HL-60/S4 treated with retinoic acid at 250 ng/mL for 4 days and 3 days (cell line): ENCODE measurements around the gene LRRC32.
"Not testable (repeated sequence)": the region's sequence is repeated elsewhere in the genome, so short reads cannot be mapped to it uniquely, and the experiment has no call there.

Source experiments
- in situ Hi-C: fragments of 300-500 bp; cut with MboI; formaldehyde crosslinking; loops from 2 replicates; pipeline ENCODE4 v1.7.0; 2022; ENCODE audit warnings: low sequenced_read_pairs

The LRRC32 gene

GRCh38 chr11:76630600-76631281 is 39.8 kb downstream of the LRRC32 start:
- in situ Hi-C loops = no loop called here

- in situ Hi-C loops = no loop called here
Measured at GRCh38 chr11:76629853-76630599, 40.5 kb downstream of the LRRC32 start.

GRCh38 chr11:76629116-76629852 is 41.3 kb downstream of the LRRC32 start:
- in situ Hi-C loops = no loop called here

- in situ Hi-C loops = no loop called here
Measured at GRCh38 chr11:76628408-76628947, 42.1 kb downstream of the LRRC32 start.

GRCh38 chr11:76627606-76628005 is 42.9 kb downstream of the LRRC32 start:
- in situ Hi-C loops = no loop called here

GRCh38 chr11:76626921-76627401 is 43.6 kb downstream of the LRRC32 start:
- in situ Hi-C loops = no loop called here

DNA sequence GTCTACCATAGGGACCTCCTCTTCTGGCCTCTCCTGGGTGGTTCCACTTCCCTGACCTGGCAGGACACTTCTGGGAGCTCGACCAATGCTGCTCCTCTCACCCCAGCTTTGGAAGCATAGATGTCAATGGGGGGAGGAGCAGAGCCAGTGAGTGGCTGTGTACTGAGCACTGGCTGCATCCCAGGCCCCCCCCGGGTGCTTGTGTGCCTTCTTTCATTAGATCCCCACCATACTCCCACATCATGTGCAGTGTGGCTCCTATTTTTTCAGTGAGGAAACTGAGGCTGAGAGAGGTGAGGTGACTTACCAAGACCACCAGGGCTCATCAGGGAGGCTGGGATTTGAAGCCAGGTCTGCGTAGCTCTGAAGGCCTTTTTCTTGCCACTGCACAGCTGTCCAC is 44.3 kb downstream of the LRRC32 start:
- in situ Hi-C loops = no loop called here

DNA sequence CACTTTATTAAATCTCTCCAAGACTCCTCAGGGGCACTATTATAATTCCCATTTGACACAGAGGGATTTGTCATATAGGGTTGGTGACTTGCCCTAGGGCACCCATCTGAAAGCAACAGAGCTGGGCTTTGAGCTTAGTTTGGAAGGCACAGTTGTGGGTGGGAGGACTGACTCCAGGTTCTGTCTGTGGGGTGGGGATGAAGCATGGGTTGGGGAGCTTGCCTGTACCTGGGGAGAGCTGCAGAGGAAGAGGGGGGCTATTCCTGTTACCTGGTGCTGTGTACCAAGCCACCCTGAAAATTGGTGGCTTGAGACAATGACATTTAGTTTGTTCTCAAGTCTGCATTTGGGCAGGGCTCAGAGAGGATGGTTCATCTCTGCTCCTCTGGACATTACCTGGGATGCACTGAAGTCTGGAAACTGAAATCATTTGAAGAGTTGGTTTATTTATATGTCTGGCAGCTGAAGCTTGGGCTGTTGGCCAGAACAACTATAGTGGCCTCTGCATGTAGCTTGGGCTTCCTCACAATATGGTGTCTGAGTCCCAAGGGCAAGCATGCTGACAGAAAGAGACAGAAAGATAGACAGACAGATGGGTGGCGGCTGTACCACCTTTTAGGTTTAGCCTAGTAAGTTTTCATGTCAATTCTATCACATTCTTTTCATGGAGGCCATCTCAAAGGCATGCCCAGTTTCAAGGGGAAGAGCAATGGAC is 44.9 kb downstream of the LRRC32 start:
- in situ Hi-C loops = no loop called here

DNA sequence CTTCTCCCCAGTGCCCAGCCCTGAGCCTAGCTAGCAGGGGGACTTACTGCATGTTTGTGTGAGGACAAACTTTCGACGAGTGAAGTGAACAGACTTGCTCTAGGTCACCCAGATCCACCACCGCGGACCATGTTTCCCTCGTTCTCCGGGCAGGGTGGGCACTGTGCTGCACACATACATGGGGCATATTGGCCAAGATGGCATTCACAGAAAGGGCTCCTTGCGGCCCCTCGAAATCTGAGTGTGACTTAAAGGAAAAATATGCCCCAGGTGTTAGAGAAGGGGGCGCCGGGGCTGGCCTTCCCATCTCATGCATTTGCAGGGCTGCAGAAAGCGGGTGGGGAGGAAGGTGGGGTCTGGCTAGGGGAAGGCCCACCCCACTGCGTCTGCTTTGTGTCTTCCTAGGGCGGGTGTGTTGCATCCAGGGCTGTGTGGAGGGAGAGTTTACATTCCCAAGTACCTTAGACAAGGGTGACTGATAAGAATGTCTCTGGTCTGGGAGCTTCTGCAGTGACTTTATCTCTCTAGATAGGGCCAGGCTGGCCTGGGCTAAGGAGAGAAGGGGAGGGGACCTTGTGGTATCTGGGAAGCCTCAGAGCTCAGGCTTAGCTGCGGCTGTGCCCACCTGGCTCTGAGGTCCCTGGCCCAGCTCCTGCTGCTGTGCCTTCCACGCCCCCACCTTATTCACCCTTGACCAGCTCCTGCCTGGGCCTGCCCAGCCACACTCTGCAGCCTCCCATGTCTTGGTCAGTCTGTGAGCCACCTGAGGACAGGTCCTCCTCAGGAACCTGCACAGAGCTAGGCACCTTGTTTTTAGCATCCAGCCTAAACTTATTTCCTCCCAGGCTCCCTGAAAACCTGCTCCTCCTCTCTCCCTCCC is 45.8 kb downstream of the LRRC32 start:
- in situ Hi-C loops = no loop called here

DNA sequence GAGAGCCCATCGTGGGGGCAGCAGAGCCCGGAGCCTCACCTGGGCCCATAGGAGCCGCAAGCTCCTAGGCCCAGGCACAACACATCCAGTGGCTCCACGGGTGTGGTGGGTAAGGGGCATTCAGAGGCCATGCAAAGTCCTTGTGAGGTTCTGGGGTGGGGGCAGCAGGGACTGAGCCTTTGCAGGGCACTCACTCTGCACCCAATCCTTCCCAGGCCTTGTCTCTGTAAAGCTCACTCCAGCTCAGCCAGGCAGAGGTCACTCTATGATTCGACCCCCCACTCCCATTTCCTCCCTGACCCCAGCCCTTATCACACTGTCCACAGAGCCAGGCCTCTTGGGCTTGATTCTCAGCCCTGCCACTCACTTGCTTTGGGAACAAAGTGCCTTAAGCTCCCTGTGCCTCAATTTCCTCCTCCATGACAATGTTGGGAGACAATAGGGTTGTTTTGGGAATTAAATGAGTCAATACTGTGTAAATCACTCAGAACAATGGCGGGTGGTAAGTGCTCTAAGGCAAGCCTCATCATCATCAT is 46.6 kb downstream of the LRRC32 start:
- in situ Hi-C loops = no loop called here

GRCh38 chr11:76623171-76623883 is 47.2 kb downstream of the LRRC32 start:
- in situ Hi-C loops = no loop called here

- in situ Hi-C loops = no loop called here
Measured at GRCh38 chr11:76622493-76623094, 48.0 kb downstream of the LRRC32 start.

DNA sequence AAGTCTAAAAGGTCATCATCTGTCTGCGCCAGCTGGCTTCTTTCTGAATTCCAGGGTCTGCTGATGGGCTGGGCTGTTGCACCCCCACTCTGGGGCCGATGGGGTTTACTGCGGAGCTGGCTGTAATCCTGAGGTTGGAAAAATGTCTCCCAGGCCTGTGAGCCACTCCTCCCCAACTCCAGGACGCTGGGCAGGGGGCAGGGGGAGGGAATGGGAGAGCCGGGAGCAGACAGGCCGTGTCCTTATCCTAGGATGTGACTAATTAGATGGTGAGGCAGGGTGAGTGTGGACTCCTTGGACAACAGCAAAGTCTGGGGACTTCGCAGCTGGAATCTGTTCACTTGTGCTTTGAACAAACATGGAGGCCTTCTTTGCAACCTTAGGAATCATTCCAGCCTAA is 48.7 kb downstream of the LRRC32 start:
- in situ Hi-C loops = no loop called here

GRCh38 chr11:76621466-76621865 is 49.1 kb downstream of the LRRC32 start:
- in situ Hi-C loops = no loop called here

DNA sequence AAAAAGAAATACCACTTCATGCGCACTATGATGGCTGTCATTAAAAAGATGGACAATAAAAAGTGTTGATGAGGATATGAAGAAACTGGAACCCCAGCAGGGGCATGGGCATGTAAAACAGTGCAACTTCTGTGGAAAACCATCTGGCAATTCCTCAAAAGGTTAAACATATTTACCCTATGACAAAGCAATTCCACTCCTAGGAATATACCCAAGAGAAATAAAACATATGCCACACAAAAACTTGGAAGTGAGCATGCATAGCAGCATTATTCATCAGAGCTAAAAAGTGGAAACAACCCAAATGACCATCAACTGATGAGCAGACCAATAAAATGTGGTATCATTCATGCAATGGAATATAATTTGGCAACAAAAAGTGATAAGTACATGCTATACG is 50.1 kb downstream of the LRRC32 start:
- in situ Hi-C loops = no loop called here

DNA sequence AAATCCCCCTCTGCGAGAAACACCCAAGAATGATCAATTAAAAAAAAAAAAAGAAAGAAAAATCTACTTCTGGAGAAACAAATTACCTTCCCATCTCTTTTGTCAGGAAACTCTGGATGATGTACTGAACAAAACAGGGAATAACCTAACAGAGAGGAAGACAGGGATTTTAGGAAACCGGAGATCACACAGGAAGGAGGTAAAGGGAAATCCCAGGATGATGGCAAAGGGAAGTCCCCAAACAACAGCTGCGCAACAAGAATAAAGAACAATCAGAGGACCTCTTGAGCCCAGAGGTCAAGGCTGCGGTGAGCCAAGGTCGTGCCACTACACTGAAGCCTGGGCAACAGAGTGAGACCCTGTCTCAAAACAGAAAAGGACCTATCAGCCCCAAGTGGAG is 50.7 kb downstream of the LRRC32 start:
- in situ Hi-C loops = not testable (repeated sequence)

- in situ Hi-C loops = no loop called here
Measured at GRCh38 chr11:76617553-76618265, 52.8 kb downstream of the LRRC32 start.
